Panc1 (cell line): ENCODE measurements around the gene SLC25A33. TPM values are rescaled to one million over a fixed set of nuclear protein-coding genes. Genes with fewer than 3 reads are reported as not detected.

Source experiments
- ATAC-seq: fragments of 200-7000 bp; cut with Tn5 transposase; 2 replicates; pipeline ENCODE4 v1.9.1; 2020; ENCODE audit warnings: mild to moderate bottlenecking, moderate library complexity
- BruUV-seq: library from RNA; stranded (reverse); fragments of 400-500 nt; replicated peaks from 2 replicates; lab custom pipeline; 2021; lab: Mats Ljungman, UMichigan
- CTCF ChIA-PET: fragments of 300-600 bp; sonication (Branson Sonifier 250); formaldehyde crosslinking; loops from one replicate; lab custom pipeline; 2022; ENCODE audit warnings: antibody characterized with exemption; lab: Charles Lee
- POLR2A ChIA-PET: fragments of 300-600 bp; sonication (Branson Sonifier 250); formaldehyde crosslinking; loops from one replicate; lab custom pipeline; 2022; ENCODE audit warnings: antibody characterized with exemption; lab: Charles Lee
- DNase-seq: peaks from one replicate; pipeline ENCODE4 v3.0.0-alpha.2; 2010; ENCODE audit warnings: low read depth, low spot score
- H3K27ac ChIP-seq: 2 replicates; pipeline ENCODE4 v1.5.1; 2011; ENCODE audit warnings: mild to moderate bottlenecking, low read length, inconsistent platforms
- H3K27me3 ChIP-seq: fragments of 200-500 bp; sonication (Bioruptor generic); 2 replicates; pipeline ENCODE4 v1.6.0; 2014; ENCODE audit warnings: low read length, inconsistent platforms; ENCODE audit not compliant: control insufficient read depth, insufficient read depth
- H3K36me3 ChIP-seq: fragments of 200-500 bp; sonication (Bioruptor generic); 2 replicates; pipeline ENCODE4 v1.5.1; 2014; ENCODE audit warnings: inconsistent platforms, mild to moderate bottlenecking, low read length, moderate library complexity; ENCODE audit not compliant: control insufficient read depth, insufficient read depth
- H3K4me1 ChIP-seq: 2 replicates; pipeline ENCODE4 v1.5.1; 2011; ENCODE audit warnings: inconsistent platforms, mild to moderate bottlenecking, low read length, moderate library complexity; ENCODE audit not compliant: control insufficient read depth, insufficient read depth
- H3K4me3 ChIP-seq, 2 experiments: 2 replicates each; pipeline ENCODE4 v1.5.1; 2011 to 2012; ENCODE audit warnings: low read depth in 2 of 2, low read length in 2 of 2, mild to moderate bottlenecking in 2 of 2, inconsistent platforms in 1 of 2, moderate library complexity in 1 of 2
- H3K9me3 ChIP-seq: fragments of 200-500 bp; sonication (Bioruptor generic); 2 replicates; pipeline ENCODE4 v1.5.1; 2014; ENCODE audit warnings: low read depth, mild to moderate bottlenecking, inconsistent platforms, low read length, moderate library complexity; ENCODE audit not compliant: control insufficient read depth, insufficient read depth
- POLR2AphosphoS5 ChIP-seq: IDR thresholded peaks from 2 replicates; pipeline ENCODE4 v1.6.1; 2012; ENCODE audit warnings: mild to moderate bottlenecking, low read depth, low read length, moderate library complexity
- SIN3A ChIP-seq: IDR thresholded peaks from 2 replicates; pipeline ENCODE4 v1.6.1; 2012; ENCODE audit warnings: low read depth, mild to moderate bottlenecking, low read length, moderate library complexity, borderline replicate concordance; ENCODE audit not compliant: insufficient read depth
- TCF7L2 ChIP-seq: IDR thresholded peaks from 2 replicates; pipeline ENCODE4 v1.6.1; 2011; ENCODE audit warnings: mild to moderate bottlenecking, low read depth, low read length, inconsistent platforms
- in situ Hi-C: cut with HindIII; loops from 2 replicates; pipeline ENCODE4 v1.10.0; 2016; ENCODE audit warnings: low sequenced_read_pairs, low pct_unique_long_range_greater_than_20kb
- intact Hi-C: fragments of 100-400 bp; cut with micrococcal nuclease; formaldehyde crosslinking; loops from one replicate; pipeline ENCODE4 v1.10.0; 2022; ENCODE audit not compliant: unreplicated experiment
- total RNA-seq: library from RNA; stranded (reverse); gene quantifications from one replicate; pipeline ENCODE4 v1.2.1, GENCODE V29; 2021; ENCODE audit not compliant: unreplicated experiment
- TF ChIP-seq, protein P1 (sequence below), 2 experiments: IDR thresholded peaks; 2 replicates each; pipeline ENCODE4 v1.6.1; 2011 to 2012; ENCODE audit warnings: low read depth in 2 of 2, control low read depth in 1 of 2, low read length in 1 of 2, mild to moderate bottlenecking in 1 of 2, moderate library complexity in 1 of 2; ENCODE audit not compliant: insufficient read depth in 1 of 2
- TF ChIP-seq, protein P2 (sequence below): fragments of 450-650 bp; IDR thresholded peaks from 2 replicates; pipeline ENCODE4 v1.5.1; 2017; ENCODE audit warnings: mild to moderate bottlenecking

SLC25A33 gene
- total RNA-seq, 1 experiment from 2014 or later = 13.4 TPM

DNA sequence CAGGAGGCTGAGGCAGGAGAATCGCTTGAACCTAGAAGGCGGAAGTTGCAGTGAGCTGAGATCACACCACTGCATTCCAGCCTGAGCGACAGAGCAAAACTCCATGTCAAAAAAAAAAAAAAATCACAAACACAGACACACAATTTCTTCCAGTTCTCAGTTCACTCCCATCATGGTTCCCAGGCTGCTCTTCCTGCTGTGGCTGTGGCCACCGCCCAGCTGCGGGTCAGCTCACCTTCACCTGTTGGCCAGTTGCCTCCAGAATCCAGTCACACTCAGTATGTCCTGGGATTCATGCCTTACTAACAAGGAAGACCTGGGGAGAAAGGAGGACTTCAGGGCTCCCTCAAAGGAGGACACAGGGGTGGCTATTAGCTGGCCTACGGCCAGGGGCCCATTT is 45.9 kb upstream of the SLC25A33 start:
- ChIA-PET CTCF (interaction anchor here (0.7 to 1.1 kb wide), 2 partner anchors 97 to 227 kb away, joined by 3 read pairs; no protein-coding TSS in a partner anchor), POLR2A (no interaction called here)
- ATAC-seq (no peak), DNase-seq (no peak)
- Histone ChIP-seq H3K27me3 (no peaks in the 10 kb centered on the region), H3K27ac (no peak overlapping the region), H3K4me3 (no peak overlapping the region), H3K36me3 (no peaks in the 10 kb centered on the region), H3K4me1 (no peaks in the 10 kb centered on the region; the same call in 1 of the 2 replicates), H3K9me3 (no peaks in the 10 kb centered on the region)
- in situ Hi-C loops (no loop called here), intact Hi-C loops (loop anchor here (10.0 kb wide), 1 partner anchor 119 kb away; no protein-coding TSS in a partner anchor)
- BruUV-seq = no TSS peak
- no peak for TF ChIP-seq POLR2AphosphoS5
- no peak for TF ChIP-seq SIN3A
- TF ChIP-seq, protein P1, sequence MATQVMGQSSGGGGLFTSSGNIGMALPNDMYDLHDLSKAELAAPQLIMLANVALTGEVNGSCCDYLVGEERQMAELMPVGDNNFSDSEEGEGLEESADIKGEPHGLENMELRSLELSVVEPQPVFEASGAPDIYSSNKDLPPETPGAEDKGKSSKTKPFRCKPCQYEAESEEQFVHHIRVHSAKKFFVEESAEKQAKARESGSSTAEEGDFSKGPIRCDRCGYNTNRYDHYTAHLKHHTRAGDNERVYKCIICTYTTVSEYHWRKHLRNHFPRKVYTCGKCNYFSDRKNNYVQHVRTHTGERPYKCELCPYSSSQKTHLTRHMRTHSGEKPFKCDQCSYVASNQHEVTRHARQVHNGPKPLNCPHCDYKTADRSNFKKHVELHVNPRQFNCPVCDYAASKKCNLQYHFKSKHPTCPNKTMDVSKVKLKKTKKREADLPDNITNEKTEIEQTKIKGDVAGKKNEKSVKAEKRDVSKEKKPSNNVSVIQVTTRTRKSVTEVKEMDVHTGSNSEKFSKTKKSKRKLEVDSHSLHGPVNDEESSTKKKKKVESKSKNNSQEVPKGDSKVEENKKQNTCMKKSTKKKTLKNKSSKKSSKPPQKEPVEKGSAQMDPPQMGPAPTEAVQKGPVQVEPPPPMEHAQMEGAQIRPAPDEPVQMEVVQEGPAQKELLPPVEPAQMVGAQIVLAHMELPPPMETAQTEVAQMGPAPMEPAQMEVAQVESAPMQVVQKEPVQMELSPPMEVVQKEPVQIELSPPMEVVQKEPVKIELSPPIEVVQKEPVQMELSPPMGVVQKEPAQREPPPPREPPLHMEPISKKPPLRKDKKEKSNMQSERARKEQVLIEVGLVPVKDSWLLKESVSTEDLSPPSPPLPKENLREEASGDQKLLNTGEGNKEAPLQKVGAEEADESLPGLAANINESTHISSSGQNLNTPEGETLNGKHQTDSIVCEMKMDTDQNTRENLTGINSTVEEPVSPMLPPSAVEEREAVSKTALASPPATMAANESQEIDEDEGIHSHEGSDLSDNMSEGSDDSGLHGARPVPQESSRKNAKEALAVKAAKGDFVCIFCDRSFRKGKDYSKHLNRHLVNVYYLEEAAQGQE (IDR thresholded peaks at IDR 0.05; ENCODE audit: insufficient read depth in 1 of 2, low read depth in 2 of 2, low read length in 1 of 2) = no peak
- TF ChIP-seq, protein P2, sequence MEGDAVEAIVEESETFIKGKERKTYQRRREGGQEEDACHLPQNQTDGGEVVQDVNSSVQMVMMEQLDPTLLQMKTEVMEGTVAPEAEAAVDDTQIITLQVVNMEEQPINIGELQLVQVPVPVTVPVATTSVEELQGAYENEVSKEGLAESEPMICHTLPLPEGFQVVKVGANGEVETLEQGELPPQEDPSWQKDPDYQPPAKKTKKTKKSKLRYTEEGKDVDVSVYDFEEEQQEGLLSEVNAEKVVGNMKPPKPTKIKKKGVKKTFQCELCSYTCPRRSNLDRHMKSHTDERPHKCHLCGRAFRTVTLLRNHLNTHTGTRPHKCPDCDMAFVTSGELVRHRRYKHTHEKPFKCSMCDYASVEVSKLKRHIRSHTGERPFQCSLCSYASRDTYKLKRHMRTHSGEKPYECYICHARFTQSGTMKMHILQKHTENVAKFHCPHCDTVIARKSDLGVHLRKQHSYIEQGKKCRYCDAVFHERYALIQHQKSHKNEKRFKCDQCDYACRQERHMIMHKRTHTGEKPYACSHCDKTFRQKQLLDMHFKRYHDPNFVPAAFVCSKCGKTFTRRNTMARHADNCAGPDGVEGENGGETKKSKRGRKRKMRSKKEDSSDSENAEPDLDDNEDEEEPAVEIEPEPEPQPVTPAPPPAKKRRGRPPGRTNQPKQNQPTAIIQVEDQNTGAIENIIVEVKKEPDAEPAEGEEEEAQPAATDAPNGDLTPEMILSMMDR = no peak
- TF ChIP-seq TCF7L2 = no peak

DNA sequence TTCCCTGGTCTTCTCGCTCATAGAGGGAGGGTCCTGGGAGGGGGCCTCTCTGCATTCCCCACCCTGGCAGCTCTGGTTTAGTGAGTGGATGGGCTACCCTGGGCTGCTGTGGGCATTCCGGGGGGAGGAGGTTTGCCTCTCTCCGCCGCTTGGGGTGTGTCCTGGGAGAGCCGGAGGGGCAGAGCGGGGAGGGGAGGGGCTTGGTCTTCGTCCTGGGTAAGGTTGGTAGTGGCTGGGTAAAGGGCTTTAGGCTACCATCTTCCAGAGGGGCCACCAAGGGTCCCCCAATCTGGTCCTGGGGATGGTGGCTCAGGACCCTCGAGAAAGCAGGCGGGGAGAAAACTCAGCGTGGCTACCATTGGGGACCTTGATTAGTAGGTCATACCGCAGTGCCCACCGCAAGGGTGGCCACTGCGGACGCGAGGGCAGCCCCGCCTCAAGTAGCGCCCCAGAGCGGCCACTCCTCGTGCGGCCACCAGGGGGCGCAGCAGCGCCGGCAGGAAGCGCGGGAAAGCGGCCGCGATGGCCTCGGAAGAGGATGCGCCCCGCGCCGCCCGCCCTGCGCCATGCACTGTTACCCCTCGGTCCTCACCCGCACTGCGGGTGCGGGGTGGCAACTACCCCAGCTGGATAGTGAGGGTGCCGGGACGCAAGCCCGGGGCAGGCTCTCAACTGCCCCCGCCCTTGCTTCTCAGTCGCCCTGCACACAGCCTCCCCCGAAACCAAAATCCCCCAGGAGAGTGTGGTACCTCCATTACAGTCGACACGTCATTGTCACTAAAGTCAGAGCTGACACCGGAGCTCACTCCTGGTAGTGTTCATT is 44.1 kb upstream of the SLC25A33 start:
- intact Hi-C loops = loop anchor here (1.0 to 10.0 kb wide), 2 partner anchors 78 to 120 kb away; no protein-coding TSS in a partner anchor
- POLR2A ChIA-PET = no interaction called here
- Histone ChIP-seq H3K4me3 (peak overlapping the region; percentile 27 to 48), H3K36me3 (no peaks in the 10 kb centered on the region), H3K27ac (no peak overlapping the region), H3K27me3 (no peaks in the 10 kb centered on the region), H3K9me3 (no peaks in the 10 kb centered on the region), H3K4me1 (no peaks in the 10 kb centered on the region; the same call in 1 of the 2 replicates)
- in situ Hi-C loops = no loop called here
- CTCF ChIA-PET = interaction anchor here (0.7 to 1.2 kb wide), 6 partner anchors 12 to 883 kb away, joined by 3 to 10 read pairs (median 4); no protein-coding TSS in a partner anchor
- peak; percentile 87 for ATAC-seq
- BruUV-seq = no TSS peak
- DNase-seq = no peak
- TF ChIP-seq, protein P2 = peak; percentile 99
- no peak for TF ChIP-seq SIN3A
